ENCODE measurements around the gene UCKL1.

GRCh38 chr20:63911176-63911575 lies 45.0 kb downstream of the UCKL1 start:
- TF ChIP-seq CTCF (IDR thresholded peaks at IDR 0.05; ENCODE audit: low read depth, low read length) (no peak), POLR2A (IDR thresholded peaks at IDR 0.05; ENCODE audit: extremely low read depth, insufficient read length) (no peak), MAX (IDR thresholded peaks at IDR 0.05; ENCODE audit: low read depth, low read length) (no peak)

Measured in NB4 (cell line).